SK-N-SH (cell line): ENCODE data around the gene PRM3. TPM values are rescaled to one million over a fixed set of nuclear protein-coding genes. Genes with fewer than 3 reads are reported as not detected.

Source experiments
- CTCF ChIA-PET: fragments of 300-600, 350-600 bp; formaldehyde crosslinking; extraction: SDS; loops from one replicate; lab custom pipeline; 2021; lab: Yijun Ruan, JAX
- POLR2A ChIA-PET: fragments of 350-600 bp; sonication (Branson Sonifier 250); formaldehyde crosslinking; extraction: SDS; loops from one replicate; lab custom pipeline; 2020; ENCODE audit warnings: antibody characterized with exemption, inconsistent platforms; lab: Yijun Ruan, JAX
- DNase-seq: peaks from one replicate; pipeline ENCODE4 v3.0.0; 2012
- H2AFZ ChIP-seq: fragments of 200-600 bp; sonication (generic); 2 replicates; pipeline ENCODE4 v1.8.1; 2016; ENCODE audit warnings: antibody characterized with exemption, mild to moderate bottlenecking, low read depth
- H3F3A ChIP-seq: fragments of 200-600 bp; sonication (generic); replicated peaks from 2 replicates; pipeline ENCODE3; 2016; ENCODE audit warnings: antibody characterized with exemption, mild to moderate bottlenecking; ENCODE audit not compliant: insufficient read depth
- H3K27ac ChIP-seq, 2 experiments: fragments of 200-500 bp in 1 of 2; fragments of 200-600 bp in 1 of 2; sonication (Bioruptor generic) in 1 of 2; sonication (generic), shearing (Covaris generic) in 1 of 2; 2 replicates each; pipeline versions ENCODE4 v1.5.1 to v1.6.1; 2014 to 2016; ENCODE audit warnings: low read depth in 2 of 2, inconsistent platforms in 1 of 2, low read length in 1 of 2, mild to moderate bottlenecking in 1 of 2, mixed read lengths in 1 of 2
- H3K27me3 ChIP-seq: fragments of 200-600 bp; sonication (generic), shearing (Covaris generic); 2 replicates; pipeline ENCODE4 v1.6.1; 2016; ENCODE audit warnings: mixed run types; ENCODE audit not compliant: insufficient read depth
- H3K36me3 ChIP-seq, 2 experiments: fragments of 200-500 bp in 1 of 2; fragments of 200-600 bp in 1 of 2; sonication (Bioruptor generic) in 1 of 2; sonication (generic) in 1 of 2; replicated peaks in 1 of 2; 2 replicates each; pipeline versions ENCODE3 to v1.5.1; 2014 to 2016; ENCODE audit warnings: low read length in 1 of 2, mild to moderate bottlenecking in 1 of 2; ENCODE audit not compliant: insufficient read depth in 2 of 2, control insufficient read depth in 1 of 2
- H3K4me1 ChIP-seq, 2 experiments: fragments of 200-500 bp in 1 of 2; fragments of 200-600 bp in 1 of 2; sonication (Bioruptor generic) in 1 of 2; sonication (generic), shearing (Covaris generic) in 1 of 2; 2 replicates each; pipeline versions ENCODE4 v1.5.1 to v1.6.1; 2014 to 2016; ENCODE audit warnings: low read depth in 1 of 2, low read length in 1 of 2, mixed run types in 1 of 2; ENCODE audit not compliant: insufficient read depth in 2 of 2, control insufficient read depth in 1 of 2
- H3K4me2 ChIP-seq: fragments of 200-600 bp; sonication (generic), shearing (Covaris generic); 2 replicates; pipeline ENCODE4 v1.6.1; 2017; ENCODE audit warnings: mixed run types
- H3K4me3 ChIP-seq, 2 experiments: fragments of 200-500 bp in 1 of 2; fragments of 200-600 bp in 1 of 2; sonication (Bioruptor generic) in 1 of 2; sonication (generic), shearing (Covaris generic) in 1 of 2; 2 replicates each; pipeline versions ENCODE4 v1.5.1 to v1.8.1; 2014 to 2016; ENCODE audit warnings: low read depth in 2 of 2, inconsistent platforms in 1 of 2, low read length in 1 of 2, mild to moderate bottlenecking in 1 of 2, mixed read lengths in 1 of 2, moderate library complexity in 1 of 2
- H3K79me2 ChIP-seq: fragments of 200-600 bp; sonication (generic); 2 replicates; pipeline ENCODE4 v1.8.1; 2017; ENCODE audit warnings: mild to moderate bottlenecking; ENCODE audit not compliant: insufficient read depth
- H3K9ac ChIP-seq: fragments of 200-600 bp; sonication (generic); 2 replicates; pipeline ENCODE4 v1.6.1; 2017; ENCODE audit warnings: mixed run types
- H3K9me2 ChIP-seq: fragments of 200-600 bp; sonication (generic); 2 replicates; pipeline ENCODE4 v1.6.1; 2017; ENCODE audit warnings: mixed run types
- H3K9me3 ChIP-seq: fragments of 200-600 bp; sonication (generic); 2 replicates; pipeline ENCODE4 v1.6.1; 2017; ENCODE audit warnings: mixed run types, mild to moderate bottlenecking, moderate library complexity
- H4K20me1 ChIP-seq: fragments of 200-600 bp; sonication (generic); 2 replicates; pipeline ENCODE4 v1.6.1; 2017; ENCODE audit warnings: mild to moderate bottlenecking, mixed run types; ENCODE audit not compliant: insufficient read depth
- FOXJ3 ChIP-seq: sonication (generic); formaldehyde crosslinking; IDR thresholded peaks from 2 replicates; pipeline ENCODE4 v1.5.1; 2020; ENCODE audit warnings: mild to moderate bottlenecking, missing genetic modification reagents
- MXI1 ChIP-seq: IDR thresholded peaks from 2 replicates; pipeline ENCODE4 v1.6.1; 2012; ENCODE audit warnings: mild to moderate bottlenecking, low read depth, low read length, improper control_type of control experiment
- SMC3 ChIP-seq: IDR thresholded peaks from 2 replicates; pipeline ENCODE4 v1.6.1; 2012; ENCODE audit warnings: low read depth, low read length, improper control_type of control experiment
- YY1 ChIP-seq: IDR thresholded peaks from 2 replicates; pipeline ENCODE4 v1.4.0; 2012; ENCODE audit warnings: low read depth, mild to moderate bottlenecking
- WGBS: methylation state at CpG from one replicate; pipeline ENCODE4 v1.1.6; 2017; ENCODE audit warnings: low lambda C conversion rate; 5-methylcytosine and 5-hydroxymethylcytosine counted together
- polyA plus RNA-seq, 3 experiments: library from polyadenylated mRNA; depleted of rRNA; stranded (reverse); fragments of >200 nt; gene quantifications; 2 replicates each; pipeline ENCODE4 v1.2.3, GENCODE V29; 2012
- TF ChIP-seq, protein P1 (sequence below): fragments of 150-350 bp; IDR thresholded peaks from 2 replicates; pipeline ENCODE4 v1.6.1; 2016; ENCODE audit warnings: mild to moderate bottlenecking, low read depth, low read length
- TF ChIP-seq, protein P2 (sequence below): IDR thresholded peaks from 2 replicates; pipeline ENCODE4 v1.4.0; 2012; ENCODE audit warnings: low read depth, borderline replicate concordance

PRM3 gene
- polyA plus RNA-seq, 1 of the 3 experiments (the other 2 are of a cell fraction): not detected

DNA sequence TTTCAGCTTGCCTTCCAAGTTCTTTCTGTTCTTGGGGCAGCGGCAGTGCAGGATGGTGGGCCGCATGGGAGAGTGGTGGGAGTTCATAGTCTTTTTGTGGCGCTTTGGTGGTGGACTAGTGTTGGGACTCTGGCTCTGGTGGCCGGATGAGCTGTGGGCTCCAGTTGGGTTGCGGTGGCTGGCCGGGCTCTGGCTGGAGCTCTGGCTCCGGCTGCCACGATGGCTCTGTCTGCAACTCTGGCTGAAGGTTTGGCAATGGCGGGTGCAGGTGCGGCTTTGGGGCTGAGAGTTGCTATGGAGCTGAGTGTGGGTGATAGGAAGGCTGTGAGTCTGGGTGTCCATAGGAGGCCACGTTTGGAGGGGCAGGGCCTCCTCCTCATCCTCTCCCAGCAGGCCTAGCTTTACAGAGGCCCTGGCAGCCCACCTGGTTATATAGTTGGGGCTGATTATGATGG is 4.5 kb downstream of the PRM3 start, which contains the start of gene TNP2 (continued):
- TF ChIP-seq SMC3: no peak

DNA sequence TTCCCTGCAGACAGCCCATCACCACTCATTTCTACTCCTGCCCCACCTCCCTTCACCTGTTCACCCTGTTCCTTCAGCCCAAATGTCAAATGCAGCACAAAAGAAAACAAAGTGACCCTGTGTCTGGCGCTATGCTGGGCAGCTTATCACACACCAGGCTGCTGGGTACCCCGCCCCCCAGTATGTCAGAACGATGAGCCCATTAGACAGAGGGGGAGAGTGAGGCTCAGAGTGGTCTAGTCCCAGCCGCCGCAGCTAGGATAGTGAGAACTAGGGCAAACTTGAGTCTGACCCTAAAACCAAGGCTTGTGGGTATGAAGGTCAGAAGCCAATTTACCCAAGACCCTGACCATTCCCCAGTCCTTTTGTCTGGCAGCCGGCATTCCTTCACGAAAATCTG is 8.3 kb downstream of the PRM3 start:
- ChIA-PET CTCF (interaction anchor here (14.4 kb wide), 1 partner anchor 297 kb away, joined by 318 read pairs; no protein-coding TSS in a partner anchor), POLR2A (no interaction called here)
- Histone ChIP-seq H3K9me3 (no peaks in the 10 kb centered on the region), H2AFZ (no peak overlapping the region), H3K27me3 (no peaks in the 10 kb centered on the region; the same call in 1 of the 2 replicates), H3K4me1 (no peaks in the 10 kb centered on the region), H3K9ac (no peak overlapping the region), H3K79me2 (no peaks in the 10 kb centered on the region), H3K4me3 (no peak overlapping the region), H4K20me1 (no peaks in the 10 kb centered on the region), H3F3A (no peaks in the 10 kb centered on the region), H3K27ac (no peak overlapping the region), H3K4me2 (no peak overlapping the region), H3K36me3 (no peaks in the 10 kb centered on the region), H3K9me2 (no peaks in the 10 kb centered on the region)
- WGBS: 87% methylated on average over 7 of the region's 7 CpGs
- no peak for TF ChIP-seq YY1
- no peak for DNase-seq

DNA sequence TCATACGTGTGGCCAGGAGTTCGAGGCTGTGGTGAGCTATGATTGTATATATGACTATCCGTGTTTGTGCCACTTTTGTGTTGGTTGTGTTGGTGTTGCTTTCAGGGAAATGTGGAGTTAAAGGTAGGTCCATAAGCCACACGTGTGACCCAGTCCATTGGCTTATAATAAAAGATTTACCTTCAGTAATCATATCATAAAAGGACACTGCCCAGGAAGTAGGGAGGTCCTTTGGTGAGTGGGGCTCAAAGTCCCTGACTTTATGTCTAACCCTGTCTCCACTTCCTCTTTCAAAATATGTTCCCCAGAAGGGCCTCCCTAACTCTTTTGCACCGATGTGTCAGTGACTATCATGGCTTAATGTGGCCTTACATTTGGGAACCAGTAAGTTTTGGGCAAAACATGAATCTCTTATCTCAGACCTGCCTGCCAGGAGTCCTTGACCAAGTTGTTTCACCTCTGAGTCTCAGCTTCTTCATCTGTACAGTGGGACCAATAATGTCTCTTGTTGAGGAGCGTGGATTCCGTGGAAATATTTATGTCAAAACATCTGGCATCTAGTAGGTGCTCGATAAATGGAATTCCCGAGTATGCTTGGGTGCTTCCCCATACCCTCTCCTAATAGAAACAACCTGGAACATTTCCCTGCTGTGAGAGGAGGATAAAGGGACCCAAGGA is 9.1 kb downstream of the PRM3 start:
- H3K36me3 ChIP-seq: no peaks in the 10 kb centered on the region
- H3K79me2 ChIP-seq: no peaks in the 10 kb centered on the region
- H3K4me1 ChIP-seq: peaks cover 0 to 1% of the 10 kb centered on the region in 2 experiments; a peak in 1 of 4 replicates
- CTCF ChIA-PET: interaction anchor here (0.6 to 14.4 kb wide), 4 partner anchors 9 to 296 kb away, joined by 3 to 318 read pairs (median 4); no protein-coding TSS in a partner anchor
- H3K4me3 ChIP-seq: no peak overlapping the region
- no peak for DNase-seq
- POLR2A ChIA-PET: no interaction called here
- H3K27me3 ChIP-seq: no peaks in the 10 kb centered on the region; the same call in 1 of the 2 replicates
- WGBS: 58% methylated on average over 8 of the region's 9 CpGs
- H3K9me3 ChIP-seq: no peaks in the 10 kb centered on the region
- no peaks in the 10 kb centered on the region for H3K9me2 ChIP-seq
- H3K27ac ChIP-seq: no peak overlapping the region
- H3F3A ChIP-seq: no peaks in the 10 kb centered on the region
- TF ChIP-seq, protein P1, sequence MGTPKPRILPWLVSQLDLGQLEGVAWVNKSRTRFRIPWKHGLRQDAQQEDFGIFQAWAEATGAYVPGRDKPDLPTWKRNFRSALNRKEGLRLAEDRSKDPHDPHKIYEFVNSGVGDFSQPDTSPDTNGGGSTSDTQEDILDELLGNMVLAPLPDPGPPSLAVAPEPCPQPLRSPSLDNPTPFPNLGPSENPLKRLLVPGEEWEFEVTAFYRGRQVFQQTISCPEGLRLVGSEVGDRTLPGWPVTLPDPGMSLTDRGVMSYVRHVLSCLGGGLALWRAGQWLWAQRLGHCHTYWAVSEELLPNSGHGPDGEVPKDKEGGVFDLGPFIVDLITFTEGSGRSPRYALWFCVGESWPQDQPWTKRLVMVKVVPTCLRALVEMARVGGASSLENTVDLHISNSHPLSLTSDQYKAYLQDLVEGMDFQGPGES: no peak
- TF ChIP-seq FOXJ3 (CRISPR knock-in tag) (no peak), MXI1 (no peak)
- TF ChIP-seq, protein P2, sequence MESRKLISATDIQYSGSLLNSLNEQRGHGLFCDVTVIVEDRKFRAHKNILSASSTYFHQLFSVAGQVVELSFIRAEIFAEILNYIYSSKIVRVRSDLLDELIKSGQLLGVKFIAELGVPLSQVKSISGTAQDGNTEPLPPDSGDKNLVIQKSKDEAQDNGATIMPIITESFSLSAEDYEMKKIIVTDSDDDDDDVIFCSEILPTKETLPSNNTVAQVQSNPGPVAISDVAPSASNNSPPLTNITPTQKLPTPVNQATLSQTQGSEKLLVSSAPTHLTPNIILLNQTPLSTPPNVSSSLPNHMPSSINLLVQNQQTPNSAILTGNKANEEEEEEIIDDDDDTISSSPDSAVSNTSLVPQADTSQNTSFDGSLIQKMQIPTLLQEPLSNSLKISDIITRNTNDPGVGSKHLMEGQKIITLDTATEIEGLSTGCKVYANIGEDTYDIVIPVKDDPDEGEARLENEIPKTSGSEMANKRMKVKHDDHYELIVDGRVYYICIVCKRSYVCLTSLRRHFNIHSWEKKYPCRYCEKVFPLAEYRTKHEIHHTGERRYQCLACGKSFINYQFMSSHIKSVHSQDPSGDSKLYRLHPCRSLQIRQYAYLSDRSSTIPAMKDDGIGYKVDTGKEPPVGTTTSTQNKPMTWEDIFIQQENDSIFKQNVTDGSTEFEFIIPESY: no peak
- no peak overlapping the region for H3K9ac ChIP-seq
- no peak overlapping the region for H2AFZ ChIP-seq
- no peak overlapping the region for H3K4me2 ChIP-seq
- no peaks in the 10 kb centered on the region for H4K20me1 ChIP-seq
